IMR-90 (cell line): ENCODE measurements around the gene RPTOR. TPM values are rescaled to one million over a fixed set of nuclear protein-coding genes. Genes with fewer than 3 reads are reported as not detected.

Experiments
- ATAC-seq: fragments of 200-7000 bp; cut with Tn5 transposase; 2 replicates; pipeline ENCODE4 v1.9.1; 2020; ENCODE audit warnings: low read depth, mild to moderate bottlenecking, moderate library complexity
- BruUV-seq: library from RNA; stranded (reverse); fragments of 400-500 nt; replicated peaks from 2 replicates; lab custom pipeline; 2021; lab: Mats Ljungman, UMichigan
- CTCF ChIA-PET: fragments of 300-600 bp; formaldehyde crosslinking; extraction: SDS; loops from one replicate; lab custom pipeline; 2021; ENCODE audit warnings: antibody characterized with exemption; lab: Yijun Ruan, JAX
- POLR2A ChIA-PET: fragments of 300-600 bp; sonication (Branson Sonifier 250); formaldehyde crosslinking; loops from one replicate; lab custom pipeline; 2022; ENCODE audit warnings: antibody characterized with exemption; ENCODE audit not compliant: unreplicated experiment; lab: Charles Lee
- DNase-seq: peaks from one replicate; pipeline ENCODE4 v3.0.0; 2013
- H2AFZ ChIP-seq: replicated peaks from 2 replicates; pipeline ENCODE3; 2013; ENCODE audit warnings: low read length, mild to moderate bottlenecking; ENCODE audit not compliant: poor library complexity
- H2AK5ac ChIP-seq: 2 replicates; pipeline ENCODE4 v1.6.1; 2013; ENCODE audit warnings: low read depth, low read length, inconsistent platforms
- H2AK9ac ChIP-seq: replicated peaks from 2 replicates; pipeline ENCODE3; 2013; ENCODE audit warnings: mild to moderate bottlenecking, low read depth, low read length, moderate library complexity; ENCODE audit not compliant: poor library complexity
- H2BK120ac ChIP-seq: 2 replicates; pipeline ENCODE4 v1.6.1; 2013; ENCODE audit warnings: low read depth, low read length, inconsistent platforms
- H2BK15ac ChIP-seq: 3 replicates; pipeline ENCODE4 v1.6.1; 2013; ENCODE audit warnings: low read depth, low read length, inconsistent platforms
- H2BK20ac ChIP-seq: 2 replicates; pipeline ENCODE4 v1.6.1; 2013; ENCODE audit warnings: low read depth, mild to moderate bottlenecking, inconsistent platforms, low read length, moderate library complexity
- H2BK5ac ChIP-seq: 2 replicates; pipeline ENCODE4 v1.6.1; 2013; ENCODE audit warnings: mild to moderate bottlenecking, low read depth, low read length, inconsistent platforms; ENCODE audit not compliant: poor library complexity, severe bottlenecking
- H3K14ac ChIP-seq: replicated peaks from 2 replicates; pipeline ENCODE4 v1.6.1; 2013; ENCODE audit warnings: low read depth, low read length, inconsistent platforms
- H3K18ac ChIP-seq: 2 replicates; pipeline ENCODE4 v1.6.1; 2013; ENCODE audit warnings: low read depth, low read length, control low read depth
- H3K23ac ChIP-seq: 2 replicates; pipeline ENCODE4 v1.6.1; 2013; ENCODE audit warnings: low read depth, low read length, inconsistent platforms
- H3K27ac ChIP-seq: 2 replicates; pipeline ENCODE4 v1.5.1; 2013; ENCODE audit warnings: mild to moderate bottlenecking, control low read depth, low read length; ENCODE audit not compliant: insufficient read depth
- H3K27me3 ChIP-seq: 2 replicates; pipeline ENCODE4 v1.6.1; 2013; ENCODE audit warnings: low read length; ENCODE audit not compliant: control insufficient read depth, insufficient read depth
- H3K36me3 ChIP-seq: 2 replicates; pipeline ENCODE4 v1.6.1; 2013; ENCODE audit warnings: low read length, mixed read lengths; ENCODE audit not compliant: control insufficient read depth, insufficient read depth
- H3K4ac ChIP-seq: 2 replicates; pipeline ENCODE4 v1.6.1; 2013; ENCODE audit warnings: low read depth, low read length, inconsistent platforms
- H3K4me1 ChIP-seq: 2 replicates; pipeline ENCODE4 v1.6.1; 2013; ENCODE audit warnings: low read length, mixed read lengths; ENCODE audit not compliant: control insufficient read depth, insufficient read depth
- H3K4me2 ChIP-seq: 2 replicates; pipeline ENCODE4 v1.6.1; 2013; ENCODE audit warnings: low read depth, mild to moderate bottlenecking, control low read depth, low read length, moderate library complexity
- H3K4me3 ChIP-seq: 2 replicates; pipeline ENCODE4 v1.5.1; 2013; ENCODE audit warnings: low read depth, mild to moderate bottlenecking, control low read depth, low read length, moderate library complexity; ENCODE audit not compliant: insufficient read depth
- H3K56ac ChIP-seq: 2 replicates; pipeline ENCODE4 v1.6.1; 2013; ENCODE audit warnings: low read length, inconsistent platforms; ENCODE audit not compliant: insufficient read depth; ENCODE audit errors: extremely low read depth
- H3K79me1 ChIP-seq, 2 experiments: 2 replicates each; pipeline ENCODE4 v1.6.1; 2013; ENCODE audit warnings: low read length in 2 of 2, inconsistent platforms in 1 of 2, low read depth in 1 of 2
- H3K9ac ChIP-seq: 2 replicates; pipeline ENCODE4 v1.6.1; 2013; ENCODE audit warnings: low read depth, low read length, control low read depth
- H3K9me1 ChIP-seq: 2 replicates; pipeline ENCODE4 v1.6.1; 2013; ENCODE audit warnings: low read length, inconsistent platforms; ENCODE audit not compliant: insufficient read depth
- H3K9me3 ChIP-seq: 2 replicates; pipeline ENCODE4 v1.6.1; 2013; ENCODE audit warnings: low read length; ENCODE audit not compliant: control insufficient read depth, insufficient read depth
- H4K20me1 ChIP-seq: 2 replicates; pipeline ENCODE4 v1.6.1; 2013; ENCODE audit warnings: low read length, inconsistent platforms; ENCODE audit not compliant: insufficient read depth
- H4K5ac ChIP-seq: 2 replicates; pipeline ENCODE4 v1.6.1; 2013; ENCODE audit warnings: mild to moderate bottlenecking, low read depth, low read length, control low read depth
- H4K8ac ChIP-seq, 2 experiments: 2 replicates each; pipeline ENCODE4 v1.6.1; 2013; ENCODE audit warnings: low read depth in 2 of 2, low read length in 2 of 2, control low read depth in 1 of 2, inconsistent platforms in 1 of 2
- H4K91ac ChIP-seq: 2 replicates; pipeline ENCODE4 v1.6.1; 2013; ENCODE audit warnings: low read depth, low read length, inconsistent platforms; ENCODE audit not compliant: insufficient read depth
- CEBPB ChIP-seq: IDR thresholded peaks from 2 replicates; pipeline ENCODE4 v1.6.1; 2012; ENCODE audit warnings: low read depth, low read length, improper control_type of control experiment
- MXI1 ChIP-seq: IDR thresholded peaks from 2 replicates; pipeline ENCODE4 v1.6.1; 2012; ENCODE audit warnings: low read depth, mild to moderate bottlenecking, low read length, moderate library complexity, borderline replicate concordance
- NFE2L2 ChIP-seq: fragments of 150-350 bp; IDR thresholded peaks from 2 replicates; pipeline ENCODE4 v1.6.1; 2016; ENCODE audit warnings: low read depth, mild to moderate bottlenecking, low read length
- POLR2A ChIP-seq: IDR thresholded peaks from 2 replicates; pipeline ENCODE4 v1.6.1; 2012; ENCODE audit warnings: mild to moderate bottlenecking, low read depth, low read length
- RAD21 ChIP-seq: IDR thresholded peaks from 2 replicates; pipeline ENCODE4 v1.6.1; 2012; ENCODE audit warnings: low read length, improper control_type of control experiment
- RCOR1 ChIP-seq: IDR thresholded peaks from 2 replicates; pipeline ENCODE4 v1.6.1; 2012; ENCODE audit warnings: mild to moderate bottlenecking, low read length, improper control_type of control experiment; ENCODE audit not compliant: insufficient replicate concordance
- RFX5 ChIP-seq: IDR thresholded peaks from 2 replicates; pipeline ENCODE4 v1.8.0; 2012; ENCODE audit warnings: low read depth, mild to moderate bottlenecking, low read length, moderate library complexity
- WGBS, 2 experiments: methylation state at CpG; one replicate each; pipeline versions ENCODE4 v1.1.5 to v1.1.7; 2013; ENCODE audit warnings: missing lambda C conversion rate in 2 of 2; ENCODE audit not compliant: insufficient read length in 1 of 2; ENCODE audit errors: extremely low coverage in 2 of 2; 5-methylcytosine and 5-hydroxymethylcytosine counted together
- dilution Hi-C: fragments of 300-500 bp; cut with HindIII; formaldehyde crosslinking; loops from one replicate; pipeline ENCODE4 v1.14.3; 2018; ENCODE audit warnings: low sequenced_read_pairs; ENCODE audit not compliant: unreplicated experiment
- in situ Hi-C: fragments of 300-500 bp; cut with MboI; formaldehyde crosslinking; loops from 3 replicates; pipeline ENCODE4 v1.14.3; 2019; ENCODE audit warnings: low sequenced_read_pairs, inconsistent platforms, mixed read lengths
- intact Hi-C: fragments of 100-400 bp; cut with micrococcal nuclease; formaldehyde crosslinking; loops from 2 replicates; pipeline ENCODE4 v1.10.0; 2022
- polyA plus RNA-seq, 3 experiments: library from polyadenylated mRNA; depleted of rRNA; stranded (reverse); fragments of >200 nt; gene quantifications; 2 replicates each; pipeline ENCODE4 v1.2.3, GENCODE V29; 2012; ENCODE audit warnings: low replicate concordance in 1 of 3
- total RNA-seq: library from RNA; depleted of rRNA; stranded (reverse); fragments of >200 nt; gene quantifications from 2 replicates; pipeline ENCODE4 v1.2.3, GENCODE V29; 2012
- TF ChIP-seq, protein P1 (sequence below): fragments of 150-350 bp; IDR thresholded peaks from 2 replicates; pipeline ENCODE4 v1.6.1; 2017; ENCODE audit warnings: mild to moderate bottlenecking, antibody characterized with exemption, low read length, low read depth

RPTOR gene
- total and polyA plus RNA-seq, 2 of the 4 experiments (the other 2 are of a cell fraction) = 10.8 to 14.7 TPM

DNA sequence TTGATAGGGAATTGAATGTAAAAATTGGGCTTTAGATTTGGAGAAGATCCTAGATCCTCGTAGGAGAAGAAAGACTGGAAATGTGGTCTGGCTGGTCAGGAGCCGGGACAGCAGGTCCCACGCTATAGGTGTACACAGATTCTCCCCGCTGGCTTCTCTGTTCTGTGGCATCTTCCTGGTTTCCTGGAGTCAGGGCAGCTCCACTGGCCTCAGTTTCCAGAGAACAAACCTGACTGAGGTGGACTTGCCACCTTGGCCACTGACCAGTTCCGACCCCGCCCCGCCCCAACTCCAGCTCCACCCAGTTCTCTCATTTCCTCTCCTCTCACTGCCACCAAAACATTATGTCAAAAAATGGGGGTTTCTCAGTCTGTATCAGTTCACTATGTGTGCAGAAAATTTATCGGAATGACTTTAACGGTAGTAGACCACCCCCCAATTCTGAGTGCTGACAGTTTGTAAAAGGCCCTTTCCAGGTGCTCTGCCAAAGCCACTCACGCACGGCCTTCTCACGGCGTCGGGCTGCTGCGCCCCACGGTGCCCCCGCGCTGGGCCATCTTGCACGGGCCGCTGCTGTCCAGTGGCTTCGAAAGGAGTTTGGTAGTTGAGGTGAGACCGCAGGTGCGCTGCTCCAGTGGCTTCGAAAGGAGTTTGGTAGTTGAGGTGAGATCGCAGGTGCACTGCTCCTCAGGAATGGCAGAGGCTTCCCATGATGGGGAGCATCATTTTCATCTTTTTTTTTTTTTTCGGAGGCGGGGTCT lies 285.6 kb downstream of the RPTOR start:
- Histone ChIP-seq H3K4ac (peak overlapping the region; percentile 10; the same call in 1 of the 2 replicates), H3K4me2 (no peak overlapping the region), H3K27ac (no peak overlapping the region), H3K56ac (no peak overlapping the region), H3K18ac (no peak overlapping the region), H4K20me1 (no peaks in the 10 kb centered on the region), H2BK5ac (no peak overlapping the region), H4K8ac (no peak overlapping the region), H3K14ac (no peak overlapping the region), H2BK120ac (no peak overlapping the region), H3K23ac (no peak overlapping the region), H3K36me3 (peaks cover 2% of the 10 kb centered on the region), H4K91ac (no peak overlapping the region), H2BK15ac (no peak overlapping the region), H3K79me1 (peaks cover 15 to 55% of the 10 kb centered on the region in 2 experiments; a peak in 3 of 4 replicates), H3K9me1 (peaks cover 30% of the 10 kb centered on the region), H4K5ac (no peak overlapping the region), H3K4me1 (peaks cover 32% of the 10 kb centered on the region), H3K4me3 (no peak overlapping the region), H2BK20ac (no peak overlapping the region), H3K27me3 (no peaks in the 10 kb centered on the region), H2AFZ (no peak overlapping the region), H2AK5ac (no peak overlapping the region; the same call in 1 of the 2 replicates), H2AK9ac (no peak overlapping the region), H3K9me3 (no peaks in the 10 kb centered on the region), H3K9ac (no peak overlapping the region)
- 94% methylated on average over 7 of the region's 27 CpGs; no CpG with 5 or more reads in 1 of the 2 experiments for WGBS, 2 experiments
- ATAC-seq (no peak), DNase-seq (no peak)
- ChIA-PET CTCF (no interaction called here), POLR2A (no interaction called here)
- in situ Hi-C loops = no loop called here
- dilution Hi-C loops = no loop called here
- TF ChIP-seq MXI1 (no peak), CEBPB (no peak), POLR2A (no peak), NFE2L2 (no peak), RFX5 (no peak), RAD21 (no peak), RCOR1 (no peak)
- TF ChIP-seq, protein P1, sequence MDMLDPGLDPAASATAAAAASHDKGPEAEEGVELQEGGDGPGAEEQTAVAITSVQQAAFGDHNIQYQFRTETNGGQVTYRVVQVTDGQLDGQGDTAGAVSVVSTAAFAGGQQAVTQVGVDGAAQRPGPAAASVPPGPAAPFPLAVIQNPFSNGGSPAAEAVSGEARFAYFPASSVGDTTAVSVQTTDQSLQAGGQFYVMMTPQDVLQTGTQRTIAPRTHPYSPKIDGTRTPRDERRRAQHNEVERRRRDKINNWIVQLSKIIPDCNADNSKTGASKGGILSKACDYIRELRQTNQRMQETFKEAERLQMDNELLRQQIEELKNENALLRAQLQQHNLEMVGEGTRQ = no peak
- no TSS peak for BruUV-seq
- intact Hi-C loops = no loop called here
